ENCODE measurements around the gene OSBPL6. TPM values are rescaled to one million over a fixed set of nuclear protein-coding genes. Genes with fewer than 3 reads are reported as not detected.
A peak's percentile ranks its signal among the peaks of the same experiment; 100 is the strongest.

OSBPL6 gene
- total and polyA plus RNA-seq, 4 donors: 1.3 to 3.3 (median 2.2) TPM

DNA sequence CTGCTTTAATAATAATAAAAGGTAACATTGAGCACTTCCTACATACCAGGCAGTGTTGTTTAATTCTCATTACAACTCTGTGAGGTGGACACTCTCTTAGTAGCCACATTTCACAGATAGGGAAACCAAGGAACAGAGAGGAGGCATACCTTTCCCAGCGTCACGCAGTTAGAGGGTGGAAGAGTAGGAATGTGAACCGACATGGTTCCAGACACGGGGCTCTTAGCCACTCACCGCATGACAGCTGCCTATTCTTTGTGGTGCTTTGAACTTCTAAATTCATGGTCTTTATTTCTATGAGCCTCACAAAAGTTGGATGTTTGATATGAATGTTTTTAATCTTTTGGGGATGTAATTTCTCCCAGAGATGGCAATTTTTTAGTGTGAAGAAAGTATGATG lies 76.0 kb downstream of the OSBPL6 start:
- Histone ChIP-seq H3K9ac (ENCODE audit: low read depth in 1 of 2, low read length in 2 of 2) (no peak overlapping the region), H3K4me1 (ENCODE audit: control insufficient read depth in 4 of 4, insufficient read depth in 4 of 4, low read length in 3 of 4) (peaks cover 0 to 8% (median 4%) of the 10 kb centered on the region in 4 donors), H3K27me3 (ENCODE audit: control insufficient read depth in 4 of 4, insufficient read depth in 4 of 4, low read length in 3 of 4) (no peaks in the 10 kb centered on the region), H3K9me3 (ENCODE audit: control insufficient read depth in 4 of 4, low read length in 3 of 4) (no peaks in the 10 kb centered on the region), H3K4me3 (ENCODE audit: low read depth in 1 of 3, low read length in 3 of 3) (no peak overlapping the region), H3K27ac (ENCODE audit: low read depth in 1 of 2, low read length in 2 of 2) (no peak overlapping the region), H3K36me3 (ENCODE audit: control insufficient read depth in 4 of 4, insufficient read depth in 3 of 4, low read depth in 1 of 4, low read length in 3 of 4) (no peaks in the 10 kb centered on the region)
- TF ChIP-seq ATF3 (IDR thresholded peaks at IDR 0.05) (no peak), FOXA1 (IDR thresholded peaks at IDR 0.05) (no peak)
- 96% methylated on average over 5 of the region's 5 CpGs for WGBS
- DNase-seq (ENCODE audit: low spot score): no peak

GRCh38 chr2:178271094-178271493 lies 76.8 kb downstream of the OSBPL6 start:
- Histone ChIP-seq H3K9me3 (ENCODE audit: control insufficient read depth in 4 of 4, low read length in 3 of 4) (no peaks in the 10 kb centered on the region), H3K36me3 (ENCODE audit: control insufficient read depth in 4 of 4, insufficient read depth in 3 of 4, low read depth in 1 of 4, low read length in 3 of 4) (no peaks in the 10 kb centered on the region), H3K9ac (ENCODE audit: low read depth in 1 of 2, low read length in 2 of 2) (no peak overlapping the region), H3K27me3 (ENCODE audit: control insufficient read depth in 4 of 4, insufficient read depth in 4 of 4, low read length in 3 of 4) (no peaks in the 10 kb centered on the region), H3K27ac (ENCODE audit: low read depth in 1 of 2, low read length in 2 of 2) (no peak overlapping the region), H3K4me3 (ENCODE audit: low read depth in 1 of 3, low read length in 3 of 3) (no peak overlapping the region), H3K4me1 (ENCODE audit: control insufficient read depth in 4 of 4, insufficient read depth in 4 of 4, low read length in 3 of 4) (peaks cover 0 to 8% (median 4%) of the 10 kb centered on the region in 4 donors)
- DNase-seq (ENCODE audit: low spot score): no peak
- TF ChIP-seq EGR1 (IDR thresholded peaks at IDR 0.05; ENCODE audit: low read depth in 2 of 2): no peak
- no peak for TF ChIP-seq FOXA1 (IDR thresholded peaks at IDR 0.05)
- no peak for TF ChIP-seq RXRA (IDR thresholded peaks at IDR 0.05)
- 86% methylated on average over 2 of the region's 2 CpGs for WGBS

DNA sequence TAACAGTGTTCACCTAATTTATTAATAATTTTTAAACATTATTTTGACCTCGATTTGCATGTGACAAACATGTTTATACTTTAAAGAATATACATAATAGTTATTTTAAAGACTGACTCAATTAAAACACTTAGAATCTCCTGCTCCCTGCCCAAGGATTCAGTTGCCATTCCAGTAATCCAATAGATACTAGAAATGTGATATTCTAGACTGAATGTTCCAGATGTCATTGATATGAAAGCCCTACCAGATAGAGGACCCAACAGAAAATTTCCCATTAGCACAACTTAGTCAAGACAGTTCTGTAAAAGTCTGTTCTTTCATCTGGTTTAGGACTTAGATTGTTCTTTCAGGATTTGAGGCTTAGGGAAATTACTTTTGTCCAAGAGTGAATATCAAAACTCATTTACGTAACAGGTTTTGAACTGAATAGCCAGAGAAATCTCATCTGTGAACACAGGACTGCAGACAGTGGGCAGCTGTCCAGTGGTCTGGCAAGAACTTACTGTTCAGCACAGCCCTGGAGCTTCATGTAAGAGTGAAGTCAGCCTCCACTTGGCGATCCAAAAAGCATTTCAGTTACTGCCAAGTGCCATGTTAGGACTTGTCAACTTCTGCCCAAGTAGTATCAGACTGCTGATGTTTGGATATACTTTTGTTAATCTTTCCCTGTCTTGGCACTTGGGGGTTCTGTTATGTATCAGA lies 77.5 kb downstream of the OSBPL6 start:
- H3K27me3 ChIP-seq (ENCODE audit: control insufficient read depth in 4 of 4, insufficient read depth in 4 of 4, low read length in 3 of 4): no peaks in the 10 kb centered on the region
- H3K36me3 ChIP-seq (ENCODE audit: control insufficient read depth in 4 of 4, insufficient read depth in 3 of 4, low read depth in 1 of 4, low read length in 3 of 4): no peaks in the 10 kb centered on the region
- H3K9me3 ChIP-seq (ENCODE audit: control insufficient read depth in 4 of 4, low read length in 3 of 4): no peaks in the 10 kb centered on the region
- H3K9ac ChIP-seq (ENCODE audit: low read depth in 1 of 2, low read length in 2 of 2): no peak overlapping the region
- H3K4me3 ChIP-seq (ENCODE audit: low read depth in 1 of 3, low read length in 3 of 3): no peak overlapping the region
- TF ChIP-seq, protein P1, sequence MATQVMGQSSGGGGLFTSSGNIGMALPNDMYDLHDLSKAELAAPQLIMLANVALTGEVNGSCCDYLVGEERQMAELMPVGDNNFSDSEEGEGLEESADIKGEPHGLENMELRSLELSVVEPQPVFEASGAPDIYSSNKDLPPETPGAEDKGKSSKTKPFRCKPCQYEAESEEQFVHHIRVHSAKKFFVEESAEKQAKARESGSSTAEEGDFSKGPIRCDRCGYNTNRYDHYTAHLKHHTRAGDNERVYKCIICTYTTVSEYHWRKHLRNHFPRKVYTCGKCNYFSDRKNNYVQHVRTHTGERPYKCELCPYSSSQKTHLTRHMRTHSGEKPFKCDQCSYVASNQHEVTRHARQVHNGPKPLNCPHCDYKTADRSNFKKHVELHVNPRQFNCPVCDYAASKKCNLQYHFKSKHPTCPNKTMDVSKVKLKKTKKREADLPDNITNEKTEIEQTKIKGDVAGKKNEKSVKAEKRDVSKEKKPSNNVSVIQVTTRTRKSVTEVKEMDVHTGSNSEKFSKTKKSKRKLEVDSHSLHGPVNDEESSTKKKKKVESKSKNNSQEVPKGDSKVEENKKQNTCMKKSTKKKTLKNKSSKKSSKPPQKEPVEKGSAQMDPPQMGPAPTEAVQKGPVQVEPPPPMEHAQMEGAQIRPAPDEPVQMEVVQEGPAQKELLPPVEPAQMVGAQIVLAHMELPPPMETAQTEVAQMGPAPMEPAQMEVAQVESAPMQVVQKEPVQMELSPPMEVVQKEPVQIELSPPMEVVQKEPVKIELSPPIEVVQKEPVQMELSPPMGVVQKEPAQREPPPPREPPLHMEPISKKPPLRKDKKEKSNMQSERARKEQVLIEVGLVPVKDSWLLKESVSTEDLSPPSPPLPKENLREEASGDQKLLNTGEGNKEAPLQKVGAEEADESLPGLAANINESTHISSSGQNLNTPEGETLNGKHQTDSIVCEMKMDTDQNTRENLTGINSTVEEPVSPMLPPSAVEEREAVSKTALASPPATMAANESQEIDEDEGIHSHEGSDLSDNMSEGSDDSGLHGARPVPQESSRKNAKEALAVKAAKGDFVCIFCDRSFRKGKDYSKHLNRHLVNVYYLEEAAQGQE (IDR thresholded peaks at IDR 0.05): peak; percentile 94
- TF ChIP-seq RXRA (IDR thresholded peaks at IDR 0.05): peak; percentile 24 to 32
- TF ChIP-seq YY1 (IDR thresholded peaks at IDR 0.05): peak; percentile 42
- no peak for TF ChIP-seq FOXA2 (IDR thresholded peaks at IDR 0.05)
- TF ChIP-seq HNF4G (IDR thresholded peaks at IDR 0.05): no peak
- TF ChIP-seq RAD21 (IDR thresholded peaks at IDR 0.05): peak; percentile 19 to 51
- peak; percentile 45 to 49 for TF ChIP-seq HNF4A (conservative IDR thresholded peaks at IDR 0.05)
- peak; percentile 43 for TF ChIP-seq SP1 (IDR thresholded peaks at IDR 0.05)
- H3K4me1 ChIP-seq (ENCODE audit: control insufficient read depth in 4 of 4, insufficient read depth in 4 of 4, low read length in 3 of 4): peaks cover 0 to 8% (median 4%) of the 10 kb centered on the region in 4 donors
- 47% methylated on average over 3 of the region's 3 CpGs for WGBS
- H3K27ac ChIP-seq (ENCODE audit: low read depth in 1 of 2, low read length in 2 of 2): no peak overlapping the region
- no peak for DNase-seq (ENCODE audit: low spot score)

Data from liver (tissue), 9 donors.